B cell (primary cell): ENCODE data around the gene LCE4A. TPM values are rescaled to one million over a fixed set of nuclear protein-coding genes. Genes with fewer than 3 reads are reported as not detected.
"Not testable (repeated sequence)": the region's sequence is repeated elsewhere in the genome, so short reads cannot be mapped to it uniquely, and the experiment has no call there.

Source experiments
- ATAC-seq: fragments of 200-7000 bp; cut with Tn5 transposase; one replicate; pipeline ENCODE4 v1.10.0; 2021; ENCODE audit warnings: low read depth, mild to moderate bottlenecking, moderate number of reproducible peaks, moderate library complexity
- CTCF ChIA-PET: fragments of 350-600 bp; sonication (Branson Sonifier 250); formaldehyde crosslinking; loops from one replicate; lab custom pipeline; 2021; ENCODE audit warnings: antibody characterized with exemption, inconsistent platforms; lab: Charles Lee
- POLR2A ChIA-PET: fragments of 350-600 bp; sonication (Branson Sonifier 250); formaldehyde crosslinking; loops from one replicate; lab custom pipeline; 2021; ENCODE audit warnings: antibody characterized with exemption; lab: Charles Lee
- DNase-seq: peaks from one replicate; pipeline ENCODE4 v3.0.0; 2013
- H2AFZ ChIP-seq: 2 replicates; pipeline ENCODE4 v1.6.1; 2012; ENCODE audit warnings: mild to moderate bottlenecking, low read depth, low read length; ENCODE audit not compliant: insufficient read depth, poor library complexity, severe bottlenecking
- H3K27ac ChIP-seq, 2 donors: 1 replicate in 1 of 2; 2 replicates in 1 of 2; pipeline ENCODE4 v1.5.1; 2012 to 2013; ENCODE audit warnings: low read length in 2 of 2, mild to moderate bottlenecking in 2 of 2, moderate library complexity in 1 of 2
- H3K27me3 ChIP-seq, 4 experiments: fragments of 200-600 bp in 1 of 4; sonication (generic) in 1 of 4; replicated peaks in 1 of 4; 1 replicate in 2 of 4; 2 replicates in 2 of 4; pipeline versions ENCODE4 v1.6.1 to v1.7.0; 2013 to 2016; ENCODE audit warnings: low read length in 3 of 4, mild to moderate bottlenecking in 2 of 4, mixed read lengths in 1 of 4, moderate library complexity in 1 of 4; ENCODE audit not compliant: insufficient read depth in 4 of 4, control insufficient read depth in 3 of 4; ENCODE audit errors: control extremely low read depth in 1 of 4
- H3K36me3 ChIP-seq, 2 experiments: replicated peaks in 1 of 2; 1 replicate in 1 of 2; 2 replicates in 1 of 2; pipeline versions ENCODE4 v1.6.1 to v1.7.1; 2013; ENCODE audit warnings: low read length in 1 of 2; ENCODE audit not compliant: insufficient read depth in 2 of 2, control insufficient read depth in 1 of 2; ENCODE audit errors: control extremely low read depth in 1 of 2, extremely low read depth in 1 of 2
- H3K4me1 ChIP-seq, 2 donors: fragments of 200-600 bp in 1 of 2; sonication (generic) in 1 of 2; 1 replicate in 1 of 2; 2 replicates in 1 of 2; pipeline versions ENCODE4 v1.5.1 to v1.6.1; 2013 to 2017; ENCODE audit warnings: low read length in 2 of 2; ENCODE audit not compliant: control insufficient read depth in 2 of 2, insufficient read depth in 2 of 2
- H3K4me2 ChIP-seq: replicated peaks from 2 replicates; pipeline ENCODE3; 2012; ENCODE audit warnings: mild to moderate bottlenecking, low read depth, low read length; ENCODE audit not compliant: poor library complexity, severe bottlenecking
- H3K4me3 ChIP-seq, 5 experiments: fragments of 200-600 bp in 1 of 5; sonication (generic) in 1 of 5; 1 replicate in 3 of 5; 2 replicates in 2 of 5; pipeline versions ENCODE4 v1.5.1 to v1.7.0; 2011 to 2016; ENCODE audit warnings: low read length in 4 of 5, mild to moderate bottlenecking in 4 of 5, low read depth in 2 of 5, control low read depth in 1 of 5, moderate library complexity in 1 of 5; ENCODE audit not compliant: insufficient read depth in 1 of 5; ENCODE audit errors: control extremely low read depth in 1 of 5, extremely low read depth in 1 of 5
- H3K79me2 ChIP-seq: fragments of 200-600 bp; sonication (generic); one replicate; pipeline ENCODE4 v1.6.0; 2016; ENCODE audit warnings: low read length; ENCODE audit not compliant: control insufficient read depth, insufficient read depth
- H3K9ac ChIP-seq: fragments of 200-600 bp; sonication (generic); 2 replicates; pipeline ENCODE4 v1.6.1; 2017; ENCODE audit warnings: mild to moderate bottlenecking, low read length, moderate library complexity
- H3K9me3 ChIP-seq, 3 donors: one replicate each; pipeline versions ENCODE4 v1.6.1 to v1.7.1; 2013; ENCODE audit warnings: low read length in 2 of 3; ENCODE audit not compliant: control insufficient read depth in 2 of 3, insufficient read depth in 1 of 3; ENCODE audit errors: control extremely low read depth in 1 of 3
- H4K20me1 ChIP-seq: 2 replicates; pipeline ENCODE4 v1.6.0; 2012; ENCODE audit warnings: mild to moderate bottlenecking, low read length; ENCODE audit not compliant: insufficient read depth, control insufficient read depth, poor library complexity, severe bottlenecking
- H3K27ac Mint-ChIP-seq: one replicate; pipeline ENCODE4 v1.8.0; 2021; ENCODE audit warnings: mixed read lengths
- H3K27me3 Mint-ChIP-seq: one replicate; pipeline ENCODE4 v1.8.0; 2021; ENCODE audit warnings: mixed read lengths
- H3K4me1 Mint-ChIP-seq: one replicate; pipeline ENCODE4 v1.8.0; 2021; ENCODE audit warnings: mixed read lengths
- H3K4me3 Mint-ChIP-seq: one replicate; pipeline ENCODE4 v1.8.0; 2021; ENCODE audit warnings: mixed read lengths
- H3K9me3 Mint-ChIP-seq: one replicate; pipeline ENCODE4 v1.8.0; 2022; ENCODE audit warnings: mixed read lengths; ENCODE audit not compliant: insufficient read depth
- CTCF ChIP-seq: fragments of 200-600 bp; IDR thresholded peaks from one replicate; pipeline ENCODE4 v1.8.0; 2022; ENCODE audit warnings: antibody characterized with exemption, mild to moderate bottlenecking
- EZH2 ChIP-seq: IDR thresholded peaks from 2 replicates; pipeline ENCODE4 v1.6.1; 2012; ENCODE audit warnings: borderline replicate concordance, low read depth, mild to moderate bottlenecking, moderate library complexity, low read length; ENCODE audit not compliant: insufficient read depth, poor library complexity, severe bottlenecking
- WGBS: methylation state at CpG from one replicate; pipeline ENCODE4 v1.1.5; 2013; ENCODE audit warnings: missing lambda C conversion rate; ENCODE audit not compliant: insufficient coverage; 5-methylcytosine and 5-hydroxymethylcytosine counted together
- intact Hi-C: fragments of 100-400 bp; cut with micrococcal nuclease; formaldehyde crosslinking; loops from one replicate; pipeline ENCODE4 v1.10.0; 2022
- polyA plus RNA-seq: library from polyadenylated mRNA; depleted of rRNA; stranded (reverse); fragments of >200 nt; gene quantifications from 2 replicates; pipeline ENCODE4 v1.2.3, GENCODE V29; 2012
- total RNA-seq, 2 donors: library from RNA; stranded (reverse); fragments of 120-200 nt in 1 of 2; gene quantifications; 1 replicate in 1 of 2; 2 replicates in 1 of 2; pipeline versions ENCODE4 v1.2.3 to v1.2.4, GENCODE V29; 2013 to 2022

LCE4A gene
- total and polyA plus RNA-seq, 2 donors (not counting 1 experiment from before 2014, with no cell fraction given), result not detected

- H3K79me2 ChIP-seq, result no peaks in the 10 kb centered on the region
- no peak overlapping the region for H3K27ac ChIP-seq
- no peak for DNase-seq
- no peak for ATAC-seq
- H3K36me3 ChIP-seq, result no peaks in the 10 kb centered on the region
- no peaks in the 10 kb centered on the region for H3K9me3 ChIP-seq
- ChIA-PET CTCF (no interaction called here), POLR2A (no interaction called here)
- H3K27me3 ChIP-seq, result peaks cover 0 to 2% (median 0%) of the 10 kb centered on the region in 4 experiments
- H3K4me1 Mint-ChIP-seq, result no peaks in the 10 kb centered on the region
- H4K20me1 ChIP-seq, result no peaks in the 10 kb centered on the region
- H3K9me3 Mint-ChIP-seq, result no peaks in the 10 kb centered on the region
- intact Hi-C loops, result no loop called here
- no peak overlapping the region for H3K4me2 ChIP-seq
- no peak overlapping the region for H3K9ac ChIP-seq
- no peaks in the 10 kb centered on the region for H3K4me1 ChIP-seq
- no peak overlapping the region for H3K4me3 Mint-ChIP-seq
- peaks cover 17% of the 10 kb centered on the region for H3K27me3 Mint-ChIP-seq
- H3K4me3 ChIP-seq, result no peak overlapping the region
- no peak overlapping the region for H2AFZ ChIP-seq
- H3K27ac Mint-ChIP-seq, result no peak overlapping the region
- TF ChIP-seq CTCF (no peak), EZH2 (no peak)
These were observed 24.1 kb upstream of the LCE4A start for GRCh38 chr1:152683846-152684245.

- 50% methylated on average over 2 of the region's 4 CpGs for WGBS
- H3K4me3 Mint-ChIP-seq, H3K79me2 ChIP-seq, DNase-seq, intact Hi-C loops, H4K20me1 ChIP-seq, H3K36me3 ChIP-seq, H3K27me3 ChIP-seq, H3K4me1 ChIP-seq, H3K27ac Mint-ChIP-seq, CTCF ChIA-PET, H3K4me1 Mint-ChIP-seq, ATAC-seq, H3K27ac ChIP-seq, H3K9me3 ChIP-seq, H3K4me2 ChIP-seq, H3K9ac ChIP-seq, POLR2A ChIA-PET, H3K9me3 Mint-ChIP-seq, H2AFZ ChIP-seq, H3K4me3 ChIP-seq: not testable (repeated sequence)
- H3K27me3 Mint-ChIP-seq, result peaks cover 25% of the 10 kb centered on the region
These were observed 22.1 kb upstream of the LCE4A start, which contains the start of gene LCE2B for GRCh38 chr1:152685823-152686222. Gene LCE2B (plus strand): TSS chr1:152686123. CDS start chr1:152686844, 721 bp downstream.
